Gastroesophageal sphincter (tissue), 3 donors: ENCODE measurements around the gene EPG5.

Source experiments
- CTCF ChIP-seq, 4 experiments: fragments of 200-600 bp in 2 of 4; fragments of 450-650 bp in 2 of 4; sonication (generic) in 1 of 4; IDR thresholded peaks; one replicate each; pipeline ENCODE4 v1.5.1; 2017 to 2019; ENCODE audit warnings: antibody characterized with exemption in 4 of 4, mild to moderate bottlenecking in 2 of 4, moderate library complexity in 2 of 4
- EP300 ChIP-seq: sonication (generic); formaldehyde crosslinking; IDR thresholded peaks from one replicate; pipeline ENCODE4 v1.6.1; 2017; ENCODE audit warnings: antibody characterized with exemption, mild to moderate bottlenecking
- POLR2A ChIP-seq, 2 donors: fragments of 450-650 bp; IDR thresholded peaks; one replicate each; pipeline ENCODE4 v1.6.1; 2017; ENCODE audit warnings: antibody characterized with exemption in 2 of 2, mild to moderate bottlenecking in 2 of 2, moderate library complexity in 1 of 2
- POLR2AphosphoS5 ChIP-seq: sonication (generic); formaldehyde crosslinking; IDR thresholded peaks from one replicate; pipeline ENCODE4 v1.6.1; 2017; ENCODE audit warnings: antibody characterized with exemption

- TF ChIP-seq CTCF (IDR thresholded peaks at IDR 0.05) (no peak), POLR2A (IDR thresholded peaks at IDR 0.05) (no peak), POLR2AphosphoS5 (no peak), EP300 (no peak)
These were observed 50.8 kb downstream of the EPG5 start for GRCh38 chr18:45916302-45916701.
